GM18502 (cell line): ENCODE data around the gene RAB40C.

ENCODE experiments used
- ATAC-seq: cut with Tn5 transposase; IDR thresholded peaks from one replicate; pipeline ENCODE4 v1.9.1; 2021; ENCODE audit warnings: mild to moderate bottlenecking; ENCODE audit not compliant: unreplicated experiment, poor library complexity

Gene RAB40C

DNA sequence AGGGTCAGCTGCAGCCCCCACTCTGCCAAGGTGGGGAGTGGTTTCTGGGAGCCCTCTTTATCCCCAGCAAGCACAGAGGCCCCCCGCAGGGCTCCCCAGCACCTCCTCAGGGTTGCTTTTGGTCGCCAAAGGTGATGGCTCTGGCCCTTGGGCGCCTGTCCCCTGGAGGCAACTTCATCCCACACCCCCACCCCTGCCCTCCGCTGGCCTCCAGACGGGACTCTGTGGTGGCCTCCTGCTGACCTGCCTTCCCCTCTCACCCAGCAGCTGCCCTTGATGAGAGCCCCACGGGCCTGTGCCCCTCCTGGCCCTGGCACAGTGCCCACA is 70.2 kb downstream of the RAB40C start:
- no peak for ATAC-seq

DNA sequence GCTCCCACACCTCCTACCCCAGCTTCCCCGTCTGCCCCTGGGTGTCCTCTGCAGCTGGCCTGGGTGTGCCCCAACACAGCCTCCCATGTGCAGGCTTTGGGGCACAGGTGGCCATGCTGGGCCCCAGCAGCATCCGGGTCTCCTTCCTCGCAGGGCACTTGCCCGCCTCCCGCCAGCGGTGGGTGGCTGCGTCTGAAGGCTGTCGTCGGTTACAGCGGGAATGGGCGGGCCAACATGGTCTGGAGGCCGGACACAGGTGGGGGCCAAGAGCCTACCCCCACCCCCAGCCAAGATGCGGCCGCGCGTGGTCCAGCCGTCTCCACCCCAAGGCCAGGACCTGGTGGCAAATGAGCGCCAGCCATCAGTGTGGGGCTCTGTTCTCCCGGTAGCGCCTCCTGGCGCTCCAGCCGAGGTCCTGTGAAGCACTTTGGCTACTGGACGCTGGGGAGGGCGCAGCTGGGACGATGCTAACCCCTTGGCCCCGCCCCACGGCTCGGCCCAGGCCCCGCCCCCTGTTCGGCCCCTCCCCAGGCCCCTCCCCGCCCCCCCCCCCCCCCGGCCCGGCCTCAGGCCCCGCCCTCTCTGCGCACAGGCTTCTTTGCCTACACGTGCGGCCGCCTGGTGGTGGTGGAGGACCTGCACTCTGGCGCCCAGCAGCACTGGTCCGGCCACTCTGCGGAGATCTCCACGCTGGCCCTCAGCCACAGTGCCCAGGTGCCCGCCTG is 70.8 kb downstream of the RAB40C start:
- no peak for ATAC-seq

DNA sequence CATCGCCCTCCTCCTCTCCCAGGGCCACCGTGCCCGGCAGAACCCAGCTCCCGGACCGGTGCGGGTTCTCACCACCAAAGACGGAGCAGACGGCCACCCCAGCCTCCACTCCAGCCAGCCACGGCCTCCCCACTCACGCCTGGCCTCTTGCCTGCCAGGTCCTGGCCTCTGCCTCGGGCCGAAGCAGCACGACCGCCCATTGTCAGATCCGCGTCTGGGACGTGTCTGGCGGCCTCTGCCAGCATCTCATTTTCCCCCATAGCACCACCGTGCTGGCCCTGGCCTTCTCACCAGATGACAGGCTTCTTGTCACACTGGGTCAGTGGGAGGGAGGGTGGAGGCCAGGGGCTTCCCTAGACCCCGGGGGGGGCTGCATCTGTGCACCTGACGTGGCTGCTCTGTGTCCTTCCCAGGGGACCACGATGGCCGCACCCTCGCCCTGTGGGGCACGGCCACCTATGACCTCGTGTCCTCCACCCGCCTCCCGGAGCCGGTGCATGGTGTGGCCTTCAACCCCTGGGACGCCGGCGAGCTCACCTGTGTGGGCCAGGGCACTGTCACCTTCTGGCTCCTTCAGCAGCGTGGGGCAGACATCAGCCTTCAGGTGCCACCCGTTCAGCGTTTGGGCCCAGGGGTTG is 71.4 kb downstream of the RAB40C start:
- ATAC-seq = no peak

DNA sequence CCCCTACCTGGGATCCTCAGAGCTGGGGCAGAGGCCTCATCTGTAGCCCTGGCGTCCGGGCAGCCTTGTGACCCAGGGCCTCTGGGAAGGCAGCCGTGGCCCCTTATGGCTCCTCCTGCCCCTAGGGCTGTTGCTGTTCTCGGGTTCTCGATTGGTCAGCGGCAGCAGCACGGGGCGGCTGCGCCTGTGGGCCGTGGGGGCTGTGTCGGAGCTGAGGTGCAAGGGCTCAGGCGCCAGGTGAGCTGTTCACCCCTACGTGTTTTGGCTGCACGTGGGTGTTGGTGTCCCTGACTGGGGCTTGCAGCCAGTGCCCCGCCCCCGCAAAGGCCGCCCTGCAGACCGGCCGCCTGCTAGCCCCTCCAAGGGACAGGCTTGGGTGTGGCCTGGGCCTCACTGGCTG is 72.2 kb downstream of the RAB40C start:
- ATAC-seq = no peak

DNA sequence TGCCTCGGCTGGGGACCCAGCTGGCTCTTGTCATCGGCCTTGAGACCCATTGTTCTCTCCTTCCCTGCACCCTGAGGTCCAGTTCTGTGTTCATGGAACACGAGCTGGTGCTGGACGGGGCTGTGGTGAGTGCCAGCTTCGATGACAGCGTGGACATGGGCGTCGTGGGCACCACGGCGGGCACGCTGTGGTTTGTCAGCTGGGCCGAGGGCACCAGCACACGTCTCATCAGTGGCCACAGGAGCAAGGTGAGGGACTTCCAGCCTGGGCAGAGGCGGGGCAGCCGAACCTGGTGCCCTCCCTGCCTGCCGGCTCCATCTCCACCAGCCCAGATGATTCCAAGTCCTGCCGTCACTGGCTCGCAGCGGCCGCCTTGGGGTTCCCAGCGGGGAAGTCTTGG is 72.7 kb downstream of the RAB40C start:
- no peak for ATAC-seq

DNA sequence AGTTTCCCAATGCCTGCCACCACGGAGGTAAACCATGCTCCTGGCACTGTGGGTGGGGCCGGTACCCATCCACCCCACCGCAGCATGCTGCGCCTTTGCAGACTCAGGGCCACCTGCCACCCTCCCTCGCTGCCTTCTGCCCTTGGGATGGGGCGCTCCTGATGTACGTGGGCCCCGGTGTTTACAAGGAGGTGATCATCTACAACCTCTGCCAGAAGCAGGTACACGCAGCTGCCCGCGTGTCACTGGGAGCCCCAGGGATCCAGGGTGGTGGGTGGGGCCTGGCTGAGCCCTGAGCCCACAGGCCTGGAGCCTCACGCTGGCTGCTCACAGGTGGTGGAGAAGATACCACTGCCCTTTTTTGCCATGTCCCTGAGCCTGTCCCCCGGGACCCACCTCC is 76.7 kb downstream of the RAB40C start:
- no peak for ATAC-seq

DNA sequence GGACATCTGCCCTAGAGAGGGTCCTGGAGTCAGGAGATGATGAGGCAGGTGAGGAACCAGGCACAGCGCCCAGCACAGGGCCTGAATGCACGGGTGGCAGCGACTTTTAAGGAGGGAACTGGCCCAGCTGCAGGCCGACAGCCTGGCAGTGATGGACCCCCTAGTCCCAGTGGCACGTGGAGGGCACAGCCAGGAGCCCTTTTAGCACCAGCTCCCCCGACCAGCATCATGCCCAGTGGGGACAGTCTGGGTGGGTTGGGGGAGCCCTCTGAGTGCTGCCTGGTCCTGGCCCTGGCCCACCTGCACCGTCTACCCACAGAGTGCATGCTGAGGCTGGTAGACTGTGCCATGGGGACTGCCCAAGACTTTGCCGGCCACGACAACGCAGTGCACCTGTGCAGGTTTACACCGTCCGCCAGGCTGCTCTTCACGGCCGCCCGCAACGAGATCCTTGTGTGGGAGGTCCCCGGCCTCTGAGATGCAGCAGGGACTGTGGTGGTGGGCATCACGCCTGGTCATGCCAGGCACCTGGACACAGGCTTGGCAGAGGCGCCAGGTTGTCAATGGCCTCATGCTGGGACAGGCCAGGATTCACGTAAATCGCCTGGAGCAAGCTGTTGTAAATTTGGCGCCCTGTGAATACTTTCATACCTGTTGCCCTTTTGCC is 77.4 kb downstream of the RAB40C start:
- ATAC-seq = no peak

DNA sequence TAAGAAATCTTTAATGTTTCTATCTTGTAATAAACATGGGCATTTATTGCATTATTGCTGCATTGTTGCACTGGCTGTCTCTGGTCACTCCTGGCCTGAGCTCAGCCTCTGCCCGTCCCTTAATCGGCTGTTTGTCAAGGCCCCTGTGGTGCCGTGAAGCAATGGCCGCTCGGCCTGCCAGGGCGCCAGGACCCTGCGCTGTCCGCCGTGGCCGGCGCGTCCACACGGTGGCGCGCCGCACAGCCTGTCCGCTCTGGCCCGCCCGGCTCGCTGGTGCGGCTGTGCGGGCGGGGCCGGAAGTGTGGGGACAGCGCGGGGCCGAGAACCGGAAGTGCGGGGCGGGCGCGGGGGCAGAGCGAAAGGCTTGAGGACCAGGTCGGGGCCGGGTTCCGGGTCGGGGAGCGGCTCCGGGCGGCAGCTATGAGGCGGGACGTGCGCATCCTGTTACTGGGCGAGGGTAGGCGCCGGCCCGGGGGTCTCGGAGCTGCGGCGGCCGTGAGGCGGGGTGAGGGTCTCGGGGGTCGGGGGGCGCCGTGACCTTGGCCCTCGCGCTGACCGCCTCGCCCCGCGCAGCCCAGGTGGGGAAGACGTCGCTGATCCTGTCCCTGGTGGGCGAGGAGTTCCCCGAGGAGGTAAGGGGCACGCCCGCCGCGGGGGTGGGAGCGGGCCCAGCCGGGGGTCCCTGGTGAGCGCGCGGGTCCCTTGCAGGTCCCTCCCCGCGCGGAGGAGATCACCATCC is 78.1 kb downstream of the RAB40C start, which contains the start of gene RHOT2:
TSS of gene RHOT2 (plus strand) at position 353 of the 739 bp plus-strand sequence. CDS start at position 421, 68 bp downstream.
- peak; percentile 77 for ATAC-seq

DNA sequence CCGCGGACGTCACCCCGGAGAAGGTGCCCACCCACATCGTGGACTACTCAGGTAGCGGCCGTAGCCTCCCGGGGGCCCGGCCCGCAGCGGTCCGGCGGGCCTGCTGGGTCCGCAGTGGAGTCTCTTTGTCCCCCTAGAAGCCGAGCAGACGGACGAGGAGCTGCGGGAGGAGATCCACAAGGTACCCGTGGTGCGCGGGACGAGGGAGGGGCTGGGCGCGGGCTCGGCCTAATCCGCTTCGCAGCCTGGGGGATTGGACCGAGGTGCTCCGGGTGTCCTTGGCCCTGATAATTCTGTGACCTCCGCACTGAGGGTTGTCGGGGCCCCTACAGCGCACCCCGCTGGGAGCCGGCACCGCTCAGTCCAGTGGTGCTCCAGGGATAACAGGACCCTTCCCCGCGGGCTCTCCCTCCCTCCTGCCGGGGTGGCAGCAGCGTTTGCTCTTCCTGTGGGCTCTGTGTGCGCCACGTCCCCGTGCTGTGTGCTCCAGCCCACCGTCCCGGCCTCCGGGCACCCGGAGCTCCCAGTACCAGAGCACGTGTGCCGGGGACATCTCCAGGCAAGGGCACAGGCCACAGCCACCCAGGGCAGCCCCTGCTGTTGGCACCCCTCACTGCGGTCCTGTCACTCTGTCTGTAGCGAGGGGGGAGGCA is 78.8 kb downstream of the RAB40C start:
- peak; percentile 17 for ATAC-seq

DNA sequence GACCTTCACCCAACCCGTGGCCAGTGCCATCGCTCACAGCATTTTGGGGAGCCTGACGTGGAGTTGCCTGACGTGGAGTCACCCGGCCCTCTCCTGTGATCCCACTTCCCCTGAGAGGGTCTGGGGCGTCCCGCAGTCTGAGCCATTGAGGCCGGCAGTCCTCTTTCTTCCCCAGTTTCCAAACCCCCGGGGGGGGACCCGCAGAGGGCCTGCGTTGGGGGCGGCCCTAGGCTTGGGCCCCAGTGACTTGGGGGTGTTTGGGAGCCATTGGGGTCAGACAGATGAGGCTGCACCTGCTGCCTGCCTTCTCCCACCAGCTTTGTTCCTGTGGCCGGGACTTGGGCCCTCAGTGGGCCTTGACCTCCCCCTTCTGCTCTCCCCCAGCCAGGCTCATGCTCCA is 79.8 kb downstream of the RAB40C start:
- no peak for ATAC-seq

DNA sequence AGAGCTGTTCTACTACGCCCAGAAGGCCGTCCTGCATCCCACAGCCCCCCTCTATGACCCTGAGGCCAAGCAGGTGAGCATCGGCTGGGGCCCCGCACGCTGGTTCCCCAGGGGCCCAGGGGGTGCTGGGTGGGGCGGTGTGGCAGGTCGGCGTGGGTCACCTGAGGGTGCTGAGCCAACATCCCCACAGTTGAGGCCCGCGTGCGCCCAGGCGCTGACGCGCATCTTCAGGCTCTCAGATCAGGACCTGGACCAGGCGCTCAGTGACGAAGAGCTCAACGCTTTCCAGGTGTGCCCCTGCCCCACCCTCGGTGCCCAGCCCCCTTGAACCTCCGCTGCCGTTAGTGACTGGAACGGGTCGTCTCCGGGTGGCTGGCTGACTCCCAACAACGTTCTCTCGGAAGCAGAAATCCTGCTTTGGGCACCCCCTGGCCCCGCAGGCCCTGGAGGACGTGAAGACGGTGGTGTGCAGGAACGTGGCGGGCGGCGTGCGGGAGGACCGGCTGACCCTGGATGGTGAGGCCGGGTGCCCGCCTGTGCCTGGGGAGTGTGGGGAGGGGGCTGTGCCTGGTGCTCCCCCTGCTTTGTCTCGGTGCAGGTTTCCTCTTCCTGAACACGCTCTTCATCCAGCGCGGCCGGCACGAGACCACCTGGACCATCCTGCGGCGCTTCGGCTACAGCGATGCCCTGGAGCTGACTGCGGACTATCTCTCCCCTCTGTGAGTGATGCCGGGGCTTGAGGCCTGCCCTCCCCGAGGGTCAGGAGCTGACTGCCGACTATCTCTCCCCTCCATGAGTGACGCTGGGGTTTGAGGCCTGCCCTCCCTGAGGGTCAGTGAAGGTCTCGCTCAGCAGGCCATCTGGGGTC is 80.9 kb downstream of the RAB40C start:
- ATAC-seq = no peak

DNA sequence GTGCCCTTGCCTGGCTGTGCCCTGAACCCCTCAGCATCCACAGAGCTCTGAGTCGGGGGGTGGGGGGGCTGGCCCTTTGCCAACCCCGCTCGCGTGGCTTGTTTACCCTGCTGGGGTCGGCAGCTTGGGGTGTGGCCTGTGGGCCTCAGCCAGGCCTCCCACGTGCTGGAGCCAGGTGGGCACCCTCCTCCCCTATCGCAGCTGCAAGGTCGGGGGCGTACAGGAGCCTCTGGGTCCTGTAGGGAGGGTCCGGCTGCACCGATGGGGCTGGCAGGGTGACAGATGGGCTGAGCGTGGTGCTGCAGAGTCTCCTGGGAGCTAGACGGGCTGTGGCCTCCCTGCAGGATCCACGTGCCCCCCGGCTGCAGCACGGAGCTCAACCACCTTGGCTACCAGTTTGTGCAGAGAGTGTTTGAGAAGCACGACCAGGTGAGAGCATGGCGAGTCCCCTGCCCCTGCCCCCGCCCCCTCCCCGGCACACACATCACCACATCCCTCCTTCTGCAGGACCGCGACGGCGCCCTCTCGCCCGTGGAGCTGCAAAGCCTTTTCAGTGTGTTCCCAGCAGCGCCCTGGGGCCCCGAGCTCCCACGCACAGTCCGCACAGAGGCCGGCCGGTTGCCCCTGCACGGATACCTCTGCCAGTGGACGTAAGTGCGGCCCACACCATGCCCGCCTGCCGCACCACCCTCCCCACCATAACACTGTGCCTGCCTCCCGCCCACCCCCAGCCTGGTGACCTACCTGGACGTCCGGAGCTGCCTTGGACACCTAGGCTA is 81.7 kb downstream of the RAB40C start:
- ATAC-seq = no peak

DNA sequence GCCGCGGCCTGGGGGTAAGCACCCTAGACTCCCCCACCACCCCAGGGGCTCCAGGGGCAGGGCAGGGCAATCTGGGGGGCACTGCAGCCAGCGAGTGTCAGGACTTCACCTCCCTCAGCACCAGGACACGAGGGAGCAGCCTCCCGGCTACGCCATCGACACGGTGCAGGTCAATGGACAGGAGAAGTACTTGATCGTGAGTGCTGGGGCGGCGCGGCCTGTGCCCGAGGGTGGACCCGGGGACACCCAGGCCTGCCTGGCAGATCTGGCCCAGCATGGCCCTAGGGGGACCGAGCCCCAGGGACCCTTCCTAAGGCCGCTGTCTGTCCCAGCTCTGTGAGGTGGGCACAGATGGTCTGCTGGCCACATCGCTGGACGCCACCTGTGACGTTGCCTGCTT is 82.5 kb downstream of the RAB40C start:
- no peak for ATAC-seq

DNA sequence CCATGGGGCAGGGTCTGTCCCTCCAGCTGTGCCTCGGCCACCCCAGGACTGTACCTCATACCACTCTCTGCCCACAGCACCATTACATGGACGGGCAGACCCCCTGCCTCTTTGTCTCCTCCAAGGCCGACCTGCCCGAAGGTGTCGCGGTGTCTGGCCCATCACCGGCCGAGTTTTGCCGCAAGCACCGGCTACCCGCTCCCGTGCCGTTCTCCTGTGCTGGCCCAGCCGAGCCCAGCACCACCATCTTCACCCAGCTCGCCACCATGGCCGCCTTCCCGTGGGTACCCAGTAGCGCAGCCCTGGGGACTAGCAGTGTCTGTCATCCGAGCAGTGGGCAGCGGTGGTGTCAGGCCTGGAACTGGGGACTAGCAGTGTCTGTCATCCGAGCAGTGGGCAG is 83.0 kb downstream of the RAB40C start:
- ATAC-seq = no peak

DNA sequence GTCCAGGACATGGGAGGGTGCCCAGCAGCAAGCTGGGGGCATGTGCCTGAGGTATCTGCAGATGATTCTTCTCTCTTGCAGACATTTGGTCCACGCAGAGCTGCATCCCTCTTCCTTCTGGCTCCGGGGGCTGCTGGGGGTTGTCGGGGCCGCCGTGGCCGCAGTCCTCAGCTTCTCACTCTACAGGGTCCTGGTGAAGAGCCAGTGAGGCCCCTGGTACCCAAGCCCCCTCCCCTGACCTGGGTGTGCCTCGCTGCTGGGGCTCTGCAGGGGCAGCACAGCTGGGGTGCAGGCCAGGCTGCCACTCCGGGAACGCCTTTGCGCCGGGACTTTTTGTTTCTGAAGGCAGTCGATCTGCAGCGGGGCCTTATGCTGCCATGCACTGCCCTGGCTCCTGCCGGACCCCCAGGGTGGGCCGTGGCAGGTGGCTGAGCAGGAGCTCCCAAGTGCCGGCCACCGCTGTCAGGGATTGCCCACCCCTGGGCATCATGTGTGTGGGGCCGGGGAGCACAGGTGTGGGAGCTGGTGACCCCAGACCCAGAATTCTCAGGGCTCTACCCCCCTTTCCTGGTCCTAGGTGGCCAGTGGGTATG is 83.6 kb downstream of the RAB40C start:
- ATAC-seq = no peak

DNA sequence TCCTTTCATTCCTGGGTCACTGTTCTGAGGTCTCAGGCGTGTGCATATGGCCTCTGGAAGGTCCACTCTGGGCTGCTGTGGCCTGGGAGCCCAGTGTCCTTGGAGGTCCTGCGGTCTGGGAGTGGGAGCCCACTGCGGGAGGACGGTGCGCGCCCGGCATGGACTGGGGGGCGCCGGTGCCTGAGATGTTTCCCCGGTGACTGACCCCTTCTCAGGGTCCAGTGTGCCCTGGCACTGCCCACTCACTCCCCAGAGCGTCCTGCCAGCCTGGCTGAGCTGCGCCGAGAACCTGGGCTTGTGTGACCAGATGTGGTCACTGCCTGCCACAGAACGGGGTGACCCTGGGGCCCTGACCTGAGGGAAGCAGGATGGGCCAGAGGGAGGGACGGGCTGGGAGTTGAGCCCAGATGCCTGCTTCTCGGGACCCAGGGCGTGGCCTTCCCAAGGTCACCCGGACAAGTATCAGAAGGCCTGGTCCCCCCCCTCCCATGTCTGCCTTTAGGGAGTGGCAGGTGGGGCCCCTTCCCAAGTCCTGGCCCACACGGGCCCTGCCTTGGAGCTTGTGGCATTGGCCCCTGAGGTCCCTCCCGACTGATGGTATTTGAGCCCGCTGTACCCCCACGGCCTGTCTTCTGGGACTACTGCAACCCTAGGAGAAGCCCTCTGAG is 84.5 kb downstream of the RAB40C start:
- ATAC-seq = no peak

DNA sequence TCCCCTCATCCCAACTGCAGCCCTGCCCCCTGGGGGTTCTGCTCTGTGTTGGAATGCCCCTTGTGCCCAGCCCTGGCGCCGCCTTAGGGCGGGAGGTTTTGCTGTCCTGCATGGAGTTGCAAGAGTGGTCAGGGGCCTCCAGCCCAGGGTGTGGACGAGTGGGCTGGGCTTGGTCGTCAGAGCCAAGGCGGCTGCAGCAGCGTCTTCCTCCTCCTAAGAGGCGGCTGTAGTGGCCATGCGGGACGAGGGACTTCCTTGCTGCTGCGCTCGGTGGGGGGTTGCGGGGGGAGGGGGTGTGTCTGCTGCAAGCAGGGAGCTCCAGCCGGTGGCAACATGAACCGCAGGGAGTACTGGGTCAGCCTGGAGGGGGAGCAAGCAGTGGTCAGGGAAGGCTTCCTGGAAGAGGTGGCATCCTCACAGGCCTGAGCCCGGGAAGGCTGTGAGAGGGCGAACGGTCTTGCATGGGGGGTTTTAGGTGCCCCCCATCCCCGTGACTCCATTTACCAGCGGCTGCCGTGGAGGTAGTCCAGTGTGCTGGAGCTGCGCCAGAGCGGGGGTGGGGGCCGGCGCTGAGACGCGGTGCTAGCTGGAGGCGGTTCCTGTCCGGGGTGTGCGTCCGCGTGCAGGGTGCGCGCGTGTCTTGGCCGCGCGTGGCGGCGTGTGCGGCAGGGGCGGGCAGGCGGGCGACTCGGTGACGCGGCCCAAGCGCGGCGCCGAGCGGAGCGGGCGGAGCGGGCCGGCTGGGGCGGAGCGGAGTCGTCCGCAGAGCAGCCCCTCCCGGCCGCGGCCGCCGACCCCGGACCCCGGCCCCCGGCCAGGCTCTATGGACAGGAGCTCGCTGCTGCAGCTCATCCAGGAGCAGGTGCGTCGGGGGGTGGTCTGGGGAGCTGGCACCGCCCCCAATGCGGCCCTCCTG is 85.4 kb downstream of the RAB40C start, which contains the start of gene RHBDL1:
TSS of gene RHBDL1 (plus strand) at position 704 of the 916 bp plus-strand sequence. CDS start at position 824, 120 bp downstream.
- no peak for ATAC-seq
